Activated T-helper 1 cell treated with Interleukin-2 at 50 U/mL for 16 hours (primary cell): ENCODE results near the gene SLC4A4.

Experiments used
- DNase-seq: peaks from one replicate; pipeline ENCODE4 v3.0.0-alpha.2; 2020; ENCODE audit warnings: low read depth

The SLC4A4 gene

GRCh38 chr4:71540749-71541269, 202.0 kb downstream of the SLC4A4 start:
- no peak for DNase-seq

DNA sequence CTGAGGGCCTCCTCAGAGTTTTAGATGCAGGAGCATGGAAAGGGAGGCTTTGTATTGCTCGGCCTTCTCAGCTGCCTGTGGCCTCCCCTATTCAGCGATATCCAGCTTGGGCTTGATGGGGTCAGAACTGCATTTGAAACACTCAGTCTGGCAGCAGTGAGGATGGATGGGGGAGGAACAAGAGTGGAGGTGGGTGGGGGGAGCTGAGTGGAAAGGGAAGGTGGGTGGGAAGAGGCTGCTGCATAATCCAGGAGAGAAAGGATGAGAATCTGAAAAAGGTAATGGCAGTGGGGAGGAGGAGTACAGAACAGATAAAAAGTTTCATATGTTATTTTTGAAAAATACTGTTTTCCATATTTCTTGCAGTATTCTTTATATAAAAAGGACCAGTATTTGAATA, 202.7 kb downstream of the SLC4A4 start:
- no peak for DNase-seq

GRCh38 chr4:71545168-71545567, 206.3 kb downstream of the SLC4A4 start:
- DNase-seq, result no peak

DNA sequence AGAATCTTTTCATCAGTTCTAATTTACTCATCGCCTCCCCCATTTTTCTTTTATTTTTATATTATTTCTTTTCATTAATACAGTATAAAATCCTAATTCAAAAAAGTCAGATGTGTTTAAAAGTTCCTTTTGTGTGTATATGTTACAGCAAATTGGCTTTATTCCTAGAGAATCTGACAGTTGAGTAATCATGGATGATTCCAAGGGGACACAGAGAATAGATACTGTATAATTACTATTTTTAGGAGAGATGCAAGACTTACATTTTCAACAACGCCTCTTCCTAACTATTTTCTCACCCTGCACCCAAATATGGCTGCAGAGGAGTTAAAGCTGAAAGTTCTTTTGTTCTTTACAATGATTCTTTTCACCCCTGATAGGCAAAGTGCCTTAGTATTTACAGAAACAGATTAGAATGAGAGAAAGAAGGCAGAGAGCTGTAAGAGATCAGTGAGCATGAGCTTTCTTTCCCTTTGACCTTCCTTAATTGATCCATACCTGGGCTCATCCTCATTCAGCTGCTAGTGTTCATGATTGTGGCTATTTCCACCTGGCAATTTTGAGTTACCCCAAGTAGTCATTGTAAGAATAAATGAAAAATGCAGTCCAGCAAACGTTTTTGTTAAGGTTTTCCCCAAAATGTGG, 210.8 kb downstream of the SLC4A4 start:
- DNase-seq, result no peak

DNA sequence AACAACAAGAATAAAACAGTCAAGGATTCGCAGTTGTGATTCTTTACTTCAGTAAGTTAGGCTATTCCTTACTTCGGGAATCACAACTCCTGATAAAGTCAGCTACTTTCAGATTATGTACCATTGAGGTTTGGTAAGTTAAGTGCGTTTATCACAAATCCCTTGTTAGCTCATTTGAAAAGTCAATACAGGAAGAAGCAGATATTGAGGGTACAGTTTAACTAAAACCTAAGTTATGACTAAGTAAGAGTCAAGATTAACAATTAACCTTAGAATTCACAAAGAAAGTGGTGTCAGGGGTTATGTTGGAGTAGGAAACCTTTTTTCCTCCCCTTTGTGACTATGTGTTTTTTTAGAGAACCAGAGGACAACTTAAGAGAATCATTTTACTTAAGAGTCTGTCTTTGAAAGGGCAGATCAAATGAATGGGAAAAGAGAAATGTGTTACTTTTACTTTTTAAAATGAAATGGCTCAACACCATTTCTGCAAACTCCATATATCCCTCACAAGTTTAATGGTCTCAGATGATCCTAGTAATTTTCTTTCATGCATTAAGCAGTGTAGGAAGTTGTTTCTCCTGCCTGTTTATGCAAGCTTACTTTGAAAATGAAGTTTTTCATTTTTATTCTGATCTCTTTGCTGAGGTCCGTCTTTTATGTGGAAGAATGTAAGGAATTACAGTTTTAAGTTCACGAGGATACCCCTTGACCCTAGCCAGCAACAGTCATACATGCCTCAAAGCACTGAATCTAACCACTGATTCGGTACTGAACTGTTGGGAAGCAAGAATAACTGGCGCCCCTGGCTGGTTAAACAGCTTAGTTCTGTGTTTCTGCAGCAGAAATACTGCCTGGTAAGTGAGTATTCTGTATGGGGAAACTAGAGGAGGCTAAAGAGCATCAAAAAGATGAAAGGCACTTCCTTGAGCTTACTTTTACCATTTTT, 211.7 kb downstream of the SLC4A4 start:
- no peak for DNase-seq

DNA sequence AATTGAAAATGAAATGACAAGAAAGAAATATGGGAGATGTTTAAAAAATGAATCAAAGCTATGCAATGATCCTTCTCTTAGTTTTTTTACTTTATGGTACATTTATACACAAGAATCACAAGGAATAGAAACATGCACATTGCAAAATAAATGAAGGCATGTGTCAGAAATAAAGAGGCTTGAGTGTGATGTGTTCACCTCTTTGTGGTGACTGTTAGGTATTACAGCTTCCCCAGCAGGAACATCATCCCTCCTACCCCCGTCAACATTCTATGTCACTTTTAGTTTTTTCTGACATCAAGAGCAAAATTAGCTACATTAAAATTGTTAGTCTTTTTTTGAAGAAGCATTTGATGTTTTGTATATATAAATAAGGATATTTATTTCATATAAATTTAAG, 214.8 kb downstream of the SLC4A4 start:
- DNase-seq, result no peak

GRCh38 chr4:71554025-71554424, 215.2 kb downstream of the SLC4A4 start:
- DNase-seq, result no peak

DNA sequence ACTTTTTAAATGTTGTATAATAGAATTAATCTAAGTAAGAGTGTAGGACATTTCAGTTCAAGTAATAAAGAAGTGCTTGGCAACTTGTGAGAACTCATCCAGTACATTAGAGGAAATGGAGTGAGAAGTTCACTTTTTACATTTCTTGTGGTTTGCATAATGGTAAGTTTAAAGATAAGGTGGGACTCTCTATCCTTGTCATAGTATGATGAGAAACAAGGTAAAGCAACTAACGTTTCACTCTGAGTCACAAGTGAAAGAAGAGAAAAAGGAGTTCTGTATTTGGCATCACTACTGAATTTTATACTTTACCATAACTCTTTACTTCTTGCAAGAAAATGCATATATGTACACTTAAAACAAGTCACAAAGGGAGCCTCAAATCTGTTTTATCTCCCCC, 219.4 kb downstream of the SLC4A4 start:
- no peak for DNase-seq

DNA sequence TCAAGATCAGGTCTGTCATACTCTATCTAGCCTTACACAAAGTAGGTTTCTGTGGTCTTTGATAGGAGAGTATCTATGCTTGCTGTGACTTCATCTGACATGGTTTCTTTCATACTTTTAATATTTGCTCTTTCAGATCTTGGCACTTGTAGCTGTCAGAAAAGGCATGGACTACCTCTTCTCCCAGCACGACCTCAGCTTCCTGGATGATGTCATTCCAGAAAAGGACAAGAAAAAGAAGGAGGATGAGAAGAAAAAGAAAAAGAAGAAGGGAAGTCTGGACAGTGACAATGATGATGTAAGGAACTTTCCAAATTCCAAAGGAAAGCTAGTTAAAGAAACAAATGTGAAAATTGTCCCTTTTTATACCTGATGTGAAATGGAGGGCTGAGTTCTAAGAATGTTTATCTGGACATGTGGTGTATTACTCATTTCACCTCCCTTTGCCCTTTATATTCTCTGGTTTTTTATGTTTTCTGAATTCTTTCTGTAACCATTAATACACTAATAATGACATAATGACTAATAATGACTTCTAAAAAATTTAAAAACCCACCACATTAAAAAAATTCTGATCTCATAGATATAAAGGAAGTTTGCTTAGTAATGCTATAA, 221.2 kb downstream of the SLC4A4 start:
- no peak for DNase-seq

DNA sequence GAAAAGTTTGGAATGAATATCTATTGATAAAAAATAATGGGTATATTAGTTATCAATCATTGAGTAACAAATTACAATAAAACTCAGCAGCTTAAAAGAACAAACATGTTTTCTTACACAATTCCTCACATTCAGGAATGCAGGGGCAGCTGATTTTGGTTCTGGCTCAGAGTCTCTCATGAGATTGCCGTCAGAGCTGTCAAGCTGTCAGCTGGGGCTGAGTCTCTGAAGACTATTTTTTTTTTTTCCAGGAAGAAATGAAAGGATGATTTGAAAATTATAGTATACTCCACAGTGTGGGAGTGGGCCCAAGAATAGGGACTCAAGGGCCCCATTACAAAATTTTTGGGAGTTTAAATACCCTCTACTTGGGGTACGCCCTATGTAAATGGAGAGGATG, 226.0 kb downstream of the SLC4A4 start:
- DNase-seq, result no peak

GRCh38 chr4:71566856-71567255, 228.0 kb downstream of the SLC4A4 start:
- DNase-seq, result no peak

- no peak for DNase-seq
These were observed 229.3 kb downstream of the SLC4A4 start for GRCh38 chr4:71568131-71568530.

- DNase-seq, result no peak
These were observed 231.7 kb downstream of the SLC4A4 start for GRCh38 chr4:71570492-71570891.

DNA sequence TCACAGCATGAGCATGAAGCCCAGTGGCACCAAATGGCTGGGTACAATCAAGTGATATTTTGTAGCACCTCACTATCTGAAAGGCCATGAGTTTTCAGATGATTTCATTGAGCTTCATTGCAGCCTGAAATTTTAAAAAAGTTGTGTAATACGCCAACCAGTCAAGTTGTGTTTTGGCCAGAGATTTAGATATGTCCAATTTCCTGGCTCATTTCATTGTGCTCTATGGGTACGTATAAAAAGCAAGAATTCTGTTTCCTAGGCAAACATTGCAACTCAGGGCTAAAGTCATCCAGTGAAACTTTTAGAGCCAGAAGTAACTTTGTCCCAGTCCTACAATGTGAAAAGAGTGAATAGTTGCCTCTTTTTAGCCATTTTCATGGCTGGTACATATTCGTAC, 232.5 kb downstream of the SLC4A4 start:
- no peak for DNase-seq

GRCh38 chr4:71583971-71584370, 245.2 kb downstream of the SLC4A4 start:
- no peak for DNase-seq

DNA sequence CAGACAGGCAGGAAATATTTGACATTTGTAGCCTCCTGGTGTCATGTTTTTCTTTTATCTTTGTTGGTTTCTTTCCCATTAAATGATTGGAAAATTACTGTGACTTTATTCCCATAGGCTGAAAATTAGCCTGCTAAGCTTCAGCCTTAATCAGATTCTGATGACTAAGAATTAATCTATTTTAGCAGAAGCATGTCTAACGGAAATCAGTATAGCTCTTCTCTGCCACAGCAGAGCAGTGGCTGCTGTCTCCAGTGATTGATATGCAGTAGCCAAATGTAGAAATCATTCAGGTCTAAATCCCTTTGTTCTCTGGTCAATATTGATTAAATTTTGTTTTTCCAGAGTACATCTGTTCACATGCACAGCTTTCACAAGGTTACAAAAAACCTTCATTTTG, 245.8 kb downstream of the SLC4A4 start:
- DNase-seq, result no peak

DNA sequence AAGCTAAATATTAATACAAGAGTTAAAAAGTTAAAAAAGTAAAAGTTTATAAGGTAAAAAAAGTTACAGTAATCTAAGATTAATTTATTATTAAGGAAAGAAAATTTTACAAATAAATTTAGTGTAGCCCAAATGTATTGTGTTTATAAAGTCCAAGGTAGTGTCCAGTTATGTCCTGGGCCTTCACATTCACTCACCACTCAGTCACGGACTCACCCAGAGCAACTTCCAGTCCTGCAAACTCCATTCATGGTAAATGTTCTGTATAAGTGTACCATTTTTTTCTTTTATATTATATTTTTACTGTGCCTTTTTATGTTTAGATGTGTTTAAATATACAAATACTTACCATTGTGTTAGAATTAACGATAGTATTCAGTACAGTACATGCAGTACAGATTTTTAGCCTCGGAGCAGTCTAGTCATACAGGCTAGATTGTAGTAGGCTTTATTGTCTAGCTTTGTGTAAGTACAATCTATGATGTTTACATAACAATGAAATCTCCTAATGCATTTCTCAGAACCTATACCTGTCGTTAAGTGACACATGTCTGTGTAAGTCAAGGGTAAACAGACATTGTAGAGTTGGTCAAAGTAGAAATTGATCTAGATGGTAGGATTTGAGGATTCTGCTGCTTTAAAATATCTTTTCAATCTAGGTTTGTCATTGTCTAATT, 247.4 kb downstream of the SLC4A4 start:
- no peak for DNase-seq

- no peak for DNase-seq
These were observed 249.2 kb downstream of the SLC4A4 start for GRCh38 chr4:71587995-71588394.

GRCh38 chr4:71592793-71593192, 254.0 kb downstream of the SLC4A4 start:
- DNase-seq, result no peak

DNA sequence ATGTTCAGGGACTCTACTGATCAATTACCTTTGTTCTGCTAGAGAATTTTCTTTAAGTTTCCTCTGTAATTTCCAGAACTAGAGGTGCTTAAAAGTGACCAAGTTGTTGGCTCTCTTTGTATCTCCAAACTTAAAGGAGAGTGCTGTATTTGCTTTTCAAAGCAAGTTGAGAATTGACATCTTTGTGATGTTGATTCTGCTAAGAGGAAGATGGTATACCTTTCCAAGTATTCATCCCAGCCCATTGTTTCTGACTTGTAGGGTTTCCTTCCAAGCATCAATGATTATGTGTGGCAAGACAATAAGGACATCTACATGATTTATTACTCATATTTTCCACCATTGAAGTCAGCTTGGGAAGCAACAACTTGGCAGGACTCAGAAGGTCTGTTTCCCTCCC, 254.5 kb downstream of the SLC4A4 start:
- no peak for DNase-seq

DNA sequence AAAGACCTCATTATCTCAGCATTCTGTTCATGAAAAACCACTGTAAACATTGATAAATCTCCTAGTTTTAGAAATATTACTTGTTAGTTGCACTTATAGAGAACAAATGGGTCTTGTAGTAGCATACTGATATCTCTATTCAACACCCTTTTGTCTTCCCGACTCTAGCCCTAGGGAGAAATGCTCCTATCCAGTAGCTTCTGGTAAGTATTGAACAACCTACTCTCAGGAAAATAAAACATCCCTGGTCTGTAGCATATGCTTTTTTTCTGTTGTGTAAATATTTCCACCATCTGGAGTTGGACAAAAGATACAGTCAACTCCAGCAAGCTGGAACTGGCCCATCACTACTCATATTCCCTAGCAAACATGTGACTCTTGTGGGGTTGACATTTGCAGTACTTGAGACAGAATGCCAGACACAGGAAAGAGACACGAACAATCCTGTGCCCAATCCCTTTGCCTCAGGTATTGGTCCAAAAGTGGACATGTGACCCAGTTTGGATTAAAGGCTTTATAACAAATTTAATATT, 256.8 kb downstream of the SLC4A4 start:
- no peak for DNase-seq

DNA sequence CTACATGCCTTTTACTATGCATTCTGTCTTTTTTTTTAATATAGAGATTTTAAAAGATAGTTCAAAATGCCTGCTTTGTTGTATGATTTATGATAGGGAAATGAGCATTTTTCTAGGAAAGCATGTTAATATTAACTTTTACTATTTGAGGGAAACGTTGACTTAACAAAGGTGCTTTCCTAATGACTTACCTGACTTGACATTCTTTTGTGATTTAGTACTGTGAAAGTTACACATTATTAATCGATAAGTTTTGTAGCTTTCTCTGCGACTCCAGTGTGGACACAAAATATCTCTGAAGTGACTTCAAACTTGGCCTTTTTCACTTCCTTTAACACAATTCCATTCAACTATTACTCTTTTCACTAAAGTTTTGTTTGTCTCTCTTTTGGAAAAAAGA, 260.8 kb downstream of the SLC4A4 start:
- DNase-seq, result no peak
